ENCODE results near the gene TMEM87A.

- TF ChIP-seq CTCF (IDR thresholded peaks at IDR 0.05; ENCODE audit: borderline replicate concordance, extremely low read depth, low read length, poor library complexity, severe bottlenecking) (no peak), EZH2 (IDR thresholded peaks at IDR 0.05; ENCODE audit: borderline replicate concordance, low read depth, low read length, severe bottlenecking) (no peak)
These were observed 11.3 kb upstream of the TMEM87A start for GRCh38 chr15:42284551-42284950.

All from DND-41 (cell line).